Measurements from ENCODE around the gene LACTBL1. TPM values are rescaled to one million over a fixed set of nuclear protein-coding genes. Genes with fewer than 3 reads are reported as not detected.

LACTBL1 gene
- total and polyA plus RNA-seq, 2 of the 8 experiments (the other 6 are each of a cell fraction or from before 2014, with no cell fraction given): not detected

GRCh38 chr1:22917989-22918388 lies 54.7 kb downstream of the LACTBL1 start (continued):
- TF ChIP-seq, protein P1, sequence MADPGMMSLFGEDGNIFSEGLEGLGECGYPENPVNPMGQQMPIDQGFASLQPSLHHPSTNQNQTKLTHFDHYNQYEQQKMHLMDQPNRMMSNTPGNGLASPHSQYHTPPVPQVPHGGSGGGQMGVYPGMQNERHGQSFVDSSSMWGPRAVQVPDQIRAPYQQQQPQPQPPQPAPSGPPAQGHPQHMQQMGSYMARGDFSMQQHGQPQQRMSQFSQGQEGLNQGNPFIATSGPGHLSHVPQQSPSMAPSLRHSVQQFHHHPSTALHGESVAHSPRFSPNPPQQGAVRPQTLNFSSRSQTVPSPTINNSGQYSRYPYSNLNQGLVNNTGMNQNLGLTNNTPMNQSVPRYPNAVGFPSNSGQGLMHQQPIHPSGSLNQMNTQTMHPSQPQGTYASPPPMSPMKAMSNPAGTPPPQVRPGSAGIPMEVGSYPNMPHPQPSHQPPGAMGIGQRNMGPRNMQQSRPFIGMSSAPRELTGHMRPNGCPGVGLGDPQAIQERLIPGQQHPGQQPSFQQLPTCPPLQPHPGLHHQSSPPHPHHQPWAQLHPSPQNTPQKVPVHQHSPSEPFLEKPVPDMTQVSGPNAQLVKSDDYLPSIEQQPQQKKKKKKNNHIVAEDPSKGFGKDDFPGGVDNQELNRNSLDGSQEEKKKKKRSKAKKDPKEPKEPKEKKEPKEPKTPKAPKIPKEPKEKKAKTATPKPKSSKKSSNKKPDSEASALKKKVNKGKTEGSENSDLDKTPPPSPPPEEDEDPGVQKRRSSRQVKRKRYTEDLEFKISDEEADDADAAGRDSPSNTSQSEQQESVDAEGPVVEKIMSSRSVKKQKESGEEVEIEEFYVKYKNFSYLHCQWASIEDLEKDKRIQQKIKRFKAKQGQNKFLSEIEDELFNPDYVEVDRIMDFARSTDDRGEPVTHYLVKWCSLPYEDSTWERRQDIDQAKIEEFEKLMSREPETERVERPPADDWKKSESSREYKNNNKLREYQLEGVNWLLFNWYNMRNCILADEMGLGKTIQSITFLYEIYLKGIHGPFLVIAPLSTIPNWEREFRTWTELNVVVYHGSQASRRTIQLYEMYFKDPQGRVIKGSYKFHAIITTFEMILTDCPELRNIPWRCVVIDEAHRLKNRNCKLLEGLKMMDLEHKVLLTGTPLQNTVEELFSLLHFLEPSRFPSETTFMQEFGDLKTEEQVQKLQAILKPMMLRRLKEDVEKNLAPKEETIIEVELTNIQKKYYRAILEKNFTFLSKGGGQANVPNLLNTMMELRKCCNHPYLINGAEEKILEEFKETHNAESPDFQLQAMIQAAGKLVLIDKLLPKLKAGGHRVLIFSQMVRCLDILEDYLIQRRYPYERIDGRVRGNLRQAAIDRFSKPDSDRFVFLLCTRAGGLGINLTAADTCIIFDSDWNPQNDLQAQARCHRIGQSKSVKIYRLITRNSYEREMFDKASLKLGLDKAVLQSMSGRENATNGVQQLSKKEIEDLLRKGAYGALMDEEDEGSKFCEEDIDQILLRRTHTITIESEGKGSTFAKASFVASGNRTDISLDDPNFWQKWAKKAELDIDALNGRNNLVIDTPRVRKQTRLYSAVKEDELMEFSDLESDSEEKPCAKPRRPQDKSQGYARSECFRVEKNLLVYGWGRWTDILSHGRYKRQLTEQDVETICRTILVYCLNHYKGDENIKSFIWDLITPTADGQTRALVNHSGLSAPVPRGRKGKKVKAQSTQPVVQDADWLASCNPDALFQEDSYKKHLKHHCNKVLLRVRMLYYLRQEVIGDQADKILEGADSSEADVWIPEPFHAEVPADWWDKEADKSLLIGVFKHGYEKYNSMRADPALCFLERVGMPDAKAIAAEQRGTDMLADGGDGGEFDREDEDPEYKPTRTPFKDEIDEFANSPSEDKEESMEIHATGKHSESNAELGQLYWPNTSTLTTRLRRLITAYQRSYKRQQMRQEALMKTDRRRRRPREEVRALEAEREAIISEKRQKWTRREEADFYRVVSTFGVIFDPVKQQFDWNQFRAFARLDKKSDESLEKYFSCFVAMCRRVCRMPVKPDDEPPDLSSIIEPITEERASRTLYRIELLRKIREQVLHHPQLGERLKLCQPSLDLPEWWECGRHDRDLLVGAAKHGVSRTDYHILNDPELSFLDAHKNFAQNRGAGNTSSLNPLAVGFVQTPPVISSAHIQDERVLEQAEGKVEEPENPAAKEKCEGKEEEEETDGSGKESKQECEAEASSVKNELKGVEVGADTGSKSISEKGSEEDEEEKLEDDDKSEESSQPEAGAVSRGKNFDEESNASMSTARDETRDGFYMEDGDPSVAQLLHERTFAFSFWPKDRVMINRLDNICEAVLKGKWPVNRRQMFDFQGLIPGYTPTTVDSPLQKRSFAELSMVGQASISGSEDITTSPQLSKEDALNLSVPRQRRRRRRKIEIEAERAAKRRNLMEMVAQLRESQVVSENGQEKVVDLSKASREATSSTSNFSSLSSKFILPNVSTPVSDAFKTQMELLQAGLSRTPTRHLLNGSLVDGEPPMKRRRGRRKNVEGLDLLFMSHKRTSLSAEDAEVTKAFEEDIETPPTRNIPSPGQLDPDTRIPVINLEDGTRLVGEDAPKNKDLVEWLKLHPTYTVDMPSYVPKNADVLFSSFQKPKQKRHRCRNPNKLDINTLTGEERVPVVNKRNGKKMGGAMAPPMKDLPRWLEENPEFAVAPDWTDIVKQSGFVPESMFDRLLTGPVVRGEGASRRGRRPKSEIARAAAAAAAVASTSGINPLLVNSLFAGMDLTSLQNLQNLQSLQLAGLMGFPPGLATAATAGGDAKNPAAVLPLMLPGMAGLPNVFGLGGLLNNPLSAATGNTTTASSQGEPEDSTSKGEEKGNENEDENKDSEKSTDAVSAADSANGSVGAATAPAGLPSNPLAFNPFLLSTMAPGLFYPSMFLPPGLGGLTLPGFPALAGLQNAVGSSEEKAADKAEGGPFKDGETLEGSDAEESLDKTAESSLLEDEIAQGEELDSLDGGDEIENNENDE (IDR thresholded peaks at IDR 0.05; ENCODE audit: insufficient replicate concordance, low read length): no peak
- no peak for TF ChIP-seq SUZ12 (IDR thresholded peaks at IDR 0.05; ENCODE audit: low read length)
- TF ChIP-seq CHD1 (IDR thresholded peaks at IDR 0.05; ENCODE audit: low read depth, low read length): no peak
- no peak for TF ChIP-seq YY1 (IDR thresholded peaks at IDR 0.05; ENCODE audit: low read depth, low read length)
- TF ChIP-seq KDM5A (IDR thresholded peaks at IDR 0.05; ENCODE audit: low read length): no peak
- no peak for TF ChIP-seq EZH2 (IDR thresholded peaks at IDR 0.05; ENCODE audit: low read depth, low read length, severe bottlenecking)
- TF ChIP-seq TEAD4 (IDR thresholded peaks at IDR 0.05; ENCODE audit: low read depth, low read length): no peak
- TF ChIP-seq CTBP2 (IDR thresholded peaks at IDR 0.05; ENCODE audit: borderline replicate concordance, insufficient read depth, insufficient read length, low read length): no peak

All from H1 (cell line).